HG02938 (cell line): ENCODE data around the gene DNHD1.

Experiments
- ATAC-seq: cut with Tn5 transposase; IDR thresholded peaks from one replicate; pipeline ENCODE4 v1.9.1; 2021; ENCODE audit warnings: mild to moderate bottlenecking, moderate library complexity; ENCODE audit not compliant: unreplicated experiment

DNHD1 gene

DNA sequence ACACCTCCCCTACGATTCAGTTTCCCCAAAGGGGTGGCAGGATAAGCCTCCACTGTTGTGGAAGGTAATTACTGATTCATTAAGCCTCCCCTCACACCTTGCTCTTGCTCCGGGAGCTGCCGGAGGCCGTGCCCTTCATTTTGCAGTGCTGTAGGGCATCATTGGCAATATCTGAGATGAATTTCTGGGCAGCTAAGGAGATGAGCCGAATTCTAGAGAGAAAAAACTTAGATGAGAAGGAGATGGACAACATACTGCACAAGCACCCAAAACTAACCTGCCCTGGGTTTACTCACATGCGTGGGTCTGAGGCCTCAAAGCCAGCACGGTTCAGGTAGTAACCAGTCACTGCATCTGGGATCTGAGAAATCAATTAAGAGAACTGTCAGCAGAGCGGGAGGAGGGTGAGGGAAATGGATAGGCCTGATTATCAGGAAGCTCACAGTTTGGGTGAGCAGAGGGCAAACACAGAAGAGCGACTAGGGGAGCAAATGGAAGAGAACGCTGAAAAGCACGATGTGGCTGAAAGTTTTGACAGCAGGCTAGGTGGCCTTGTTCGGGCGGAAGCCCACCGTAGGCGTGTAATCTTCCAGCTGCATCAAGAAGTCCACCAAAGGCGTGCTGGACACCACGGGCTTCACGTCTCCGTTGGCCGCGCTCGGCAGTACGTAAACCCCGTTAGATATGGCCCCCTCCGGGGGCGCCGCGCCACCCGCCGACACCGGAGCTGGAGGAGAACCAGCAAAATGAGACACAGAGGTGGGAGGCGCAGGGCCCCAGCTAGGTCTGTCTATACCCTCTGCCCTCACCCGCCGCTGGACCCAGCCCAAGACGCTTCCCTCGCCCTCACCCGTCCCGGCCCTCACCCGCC, 114.2 kb downstream of the DNHD1 start:
- ATAC-seq = peak; percentile 0

DNA sequence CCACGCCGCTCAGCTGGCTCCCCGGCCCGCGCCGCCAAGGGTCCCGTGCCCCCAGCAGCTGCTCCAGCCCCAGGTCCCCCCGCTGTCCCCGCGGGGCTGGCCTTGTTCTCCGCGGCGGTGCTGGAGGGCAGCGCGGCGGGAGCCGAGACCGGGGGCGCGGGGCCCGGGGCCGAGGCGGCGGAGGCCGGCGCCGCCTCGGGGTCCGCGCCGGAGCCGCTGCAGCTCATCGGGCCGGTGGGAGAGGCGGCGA, 114.8 kb downstream of the DNHD1 start:
- ATAC-seq = peak; percentile 3

DNA sequence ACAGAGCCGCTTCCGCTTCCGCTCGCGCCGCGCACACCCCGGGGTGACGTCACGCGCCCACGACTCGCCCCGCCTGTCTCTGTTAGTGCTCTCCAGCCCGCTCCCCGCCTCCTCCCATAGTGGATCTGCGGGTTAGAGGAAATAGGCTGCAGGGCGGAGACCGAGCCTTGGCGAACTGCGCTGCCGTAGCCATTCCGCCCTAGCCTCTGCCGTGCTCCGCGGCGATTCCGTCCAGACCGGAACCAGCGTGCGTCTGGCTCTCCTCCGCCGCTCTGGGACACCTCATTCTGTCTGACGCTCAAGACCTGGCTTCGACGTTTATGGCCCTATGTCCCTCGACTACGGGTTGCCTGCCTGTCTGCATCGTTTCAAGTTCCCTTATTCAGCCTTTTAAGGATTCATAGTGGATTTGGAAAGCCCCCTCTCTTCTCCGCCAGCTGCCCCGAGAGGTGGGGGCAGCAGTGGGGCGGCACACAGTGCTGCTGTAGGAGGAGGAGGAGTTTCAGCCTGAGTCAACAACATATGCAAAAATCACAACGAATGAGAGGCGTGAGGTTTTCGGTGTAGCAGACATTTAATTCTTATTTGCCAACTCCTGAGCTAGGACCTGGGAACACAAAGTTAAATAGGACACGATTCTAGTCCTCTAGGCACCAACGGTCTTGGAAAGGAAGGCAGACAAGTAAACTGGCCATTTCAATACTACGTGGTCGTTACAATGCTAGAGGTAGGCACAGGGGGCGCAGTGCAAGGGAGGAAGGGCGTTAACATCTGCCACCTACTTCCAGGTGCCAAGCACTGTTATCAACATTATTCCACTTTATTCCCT, 115.3 kb downstream of the DNHD1 start, which contains the start of gene TAF10:
TSS of gene TAF10 (minus strand) at position 4 of the 829 bp plus-strand sequence. CDS start 27 bp downstream, outside the sequence.
- ATAC-seq = peak; percentile 80

DNA sequence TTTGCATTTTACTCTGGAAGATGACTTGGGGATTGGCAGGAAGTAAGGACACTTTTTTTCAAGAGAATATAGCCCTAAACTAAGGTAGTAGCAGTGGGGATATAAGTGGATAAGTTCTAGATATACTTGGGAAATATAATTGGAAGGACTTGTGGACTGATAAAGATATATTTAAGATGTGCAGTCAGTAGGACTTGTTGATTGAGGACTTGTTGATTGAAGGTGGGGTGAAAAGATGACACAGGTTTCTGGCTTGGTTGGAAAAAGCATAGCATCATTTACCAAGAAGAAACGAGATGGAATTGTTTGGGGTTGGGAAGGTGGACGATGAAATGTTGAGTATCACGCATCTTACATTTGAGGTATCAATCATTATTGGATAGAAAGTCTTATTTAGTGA, 116.4 kb downstream of the DNHD1 start:
- no peak for ATAC-seq

DNA sequence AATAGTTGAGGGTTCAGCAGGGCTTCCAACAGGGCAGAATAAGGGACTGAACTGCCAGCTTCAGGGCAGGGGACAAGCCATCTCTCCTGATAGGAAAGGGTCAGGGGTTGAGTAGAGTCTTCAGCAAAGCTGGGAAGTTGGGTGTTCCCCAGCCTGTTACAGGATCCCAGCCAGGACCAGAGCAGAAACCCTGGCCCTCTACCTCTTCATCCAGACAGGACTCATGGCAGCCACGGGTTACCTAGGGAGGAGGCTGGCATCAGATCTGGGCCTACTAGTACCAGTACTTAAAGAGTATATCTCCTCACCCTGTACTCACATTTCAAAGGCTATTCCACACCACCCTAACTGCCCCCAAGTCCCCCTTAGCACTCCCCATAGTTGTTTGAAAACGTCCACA, 117.4 kb downstream of the DNHD1 start:
- ATAC-seq = no peak

DNA sequence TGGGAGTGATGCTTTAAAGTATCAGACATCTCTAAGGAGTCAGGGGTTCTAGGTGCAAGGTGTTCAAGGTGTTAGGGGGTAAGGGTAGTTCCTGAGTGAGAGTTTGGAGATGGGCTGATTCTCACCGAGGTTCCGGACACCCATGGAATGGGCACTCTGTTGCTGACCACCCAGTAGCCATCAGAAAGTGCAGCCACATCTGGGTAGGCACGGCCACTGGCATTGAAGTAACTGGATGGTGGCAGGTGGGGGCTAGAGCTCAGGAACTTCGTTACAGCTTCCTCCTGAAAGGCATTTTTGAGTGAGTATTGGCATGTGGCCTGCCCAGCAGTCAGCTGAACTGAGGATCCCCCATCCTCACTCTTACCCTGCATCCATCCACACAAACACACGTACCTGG, 118.0 kb downstream of the DNHD1 start:
- no peak for ATAC-seq

DNA sequence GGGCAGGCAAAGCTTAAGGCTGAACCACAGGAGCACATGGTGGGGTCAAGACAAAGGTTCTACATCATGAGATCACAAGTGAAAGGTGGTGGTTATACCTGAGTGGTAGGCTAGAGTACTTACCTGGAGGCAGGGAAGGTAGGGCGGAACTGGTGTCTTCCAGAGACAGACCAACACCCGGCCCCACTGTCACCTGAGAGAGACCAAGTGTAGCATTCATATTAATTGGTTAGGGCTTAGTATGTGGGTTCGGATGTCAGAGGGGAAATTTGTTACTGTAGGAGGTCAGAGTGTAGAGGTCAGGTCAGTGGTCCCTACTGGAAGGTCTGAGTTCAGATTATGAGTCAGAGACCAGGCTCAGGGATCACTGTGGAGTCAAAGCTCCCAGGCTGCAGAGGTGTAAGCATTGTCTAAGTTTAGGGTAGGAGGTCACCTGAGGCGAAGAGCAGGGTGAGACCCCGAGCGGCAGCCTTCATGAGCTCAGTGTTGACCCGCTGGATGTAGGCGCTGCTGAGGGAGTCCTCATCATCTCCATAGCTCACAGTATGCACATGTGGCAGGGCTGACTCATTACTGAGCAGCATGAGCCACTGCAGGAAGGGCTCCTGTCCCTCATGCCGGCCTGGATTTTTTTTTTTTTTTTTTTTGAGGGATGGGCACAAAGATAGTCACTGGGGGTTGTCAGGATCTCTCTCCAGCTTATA, 119.0 kb downstream of the DNHD1 start:
- ATAC-seq = no peak

DNA sequence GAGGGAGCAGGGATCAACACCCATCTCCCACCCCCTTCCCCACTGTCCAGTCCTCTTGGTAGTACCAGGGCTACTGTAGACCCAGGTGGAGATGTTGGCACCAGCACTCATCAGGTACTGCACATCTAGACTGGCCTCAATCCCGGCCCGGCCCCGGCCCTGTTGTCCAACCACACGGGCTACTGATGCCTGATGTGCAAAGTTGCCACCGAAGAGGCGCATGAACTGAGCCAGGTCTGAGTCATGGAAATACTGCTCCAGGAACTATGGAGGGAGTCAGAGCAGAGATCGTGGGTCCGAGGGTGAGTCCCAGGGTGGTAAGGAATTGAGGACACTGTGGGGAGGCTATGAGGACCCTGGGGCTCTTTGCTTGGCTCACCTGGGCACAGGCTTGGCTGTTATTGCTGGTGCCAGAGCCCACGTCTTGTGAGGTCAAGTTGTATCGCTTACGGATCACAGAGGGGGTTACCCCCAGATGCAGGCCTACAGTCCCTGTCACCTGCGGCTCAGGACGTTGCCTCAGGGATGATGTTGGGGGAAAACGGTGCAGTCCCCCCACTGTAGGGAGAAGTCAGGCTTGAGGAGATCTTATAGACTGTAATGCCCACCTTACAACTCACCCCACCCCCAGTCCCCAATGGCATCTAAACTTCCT, 119.6 kb downstream of the DNHD1 start:
- no peak for ATAC-seq

DNA sequence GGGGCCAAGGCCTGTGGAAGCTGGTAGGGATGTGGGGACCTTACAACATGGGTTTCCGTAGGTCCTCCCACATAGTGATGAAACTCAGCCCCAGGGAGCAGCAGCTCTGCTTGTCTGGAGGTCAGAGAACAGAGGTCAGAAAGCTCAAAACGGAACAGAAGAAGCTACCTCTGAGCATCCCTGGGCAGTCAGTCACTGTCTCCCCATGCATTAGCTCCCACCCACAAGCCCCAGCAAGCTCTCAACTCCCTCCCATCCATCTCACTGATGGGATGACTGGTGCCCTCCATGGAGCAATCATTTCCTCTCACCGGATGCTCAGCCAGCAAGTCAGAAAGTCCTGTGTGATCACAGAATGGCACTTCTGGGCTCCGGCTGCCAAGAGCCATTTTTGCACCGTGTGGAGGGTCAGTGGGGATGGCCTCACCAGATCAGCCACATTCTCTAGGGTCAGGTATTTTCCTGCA, 120.3 kb downstream of the DNHD1 start:
- no peak for ATAC-seq

DNA sequence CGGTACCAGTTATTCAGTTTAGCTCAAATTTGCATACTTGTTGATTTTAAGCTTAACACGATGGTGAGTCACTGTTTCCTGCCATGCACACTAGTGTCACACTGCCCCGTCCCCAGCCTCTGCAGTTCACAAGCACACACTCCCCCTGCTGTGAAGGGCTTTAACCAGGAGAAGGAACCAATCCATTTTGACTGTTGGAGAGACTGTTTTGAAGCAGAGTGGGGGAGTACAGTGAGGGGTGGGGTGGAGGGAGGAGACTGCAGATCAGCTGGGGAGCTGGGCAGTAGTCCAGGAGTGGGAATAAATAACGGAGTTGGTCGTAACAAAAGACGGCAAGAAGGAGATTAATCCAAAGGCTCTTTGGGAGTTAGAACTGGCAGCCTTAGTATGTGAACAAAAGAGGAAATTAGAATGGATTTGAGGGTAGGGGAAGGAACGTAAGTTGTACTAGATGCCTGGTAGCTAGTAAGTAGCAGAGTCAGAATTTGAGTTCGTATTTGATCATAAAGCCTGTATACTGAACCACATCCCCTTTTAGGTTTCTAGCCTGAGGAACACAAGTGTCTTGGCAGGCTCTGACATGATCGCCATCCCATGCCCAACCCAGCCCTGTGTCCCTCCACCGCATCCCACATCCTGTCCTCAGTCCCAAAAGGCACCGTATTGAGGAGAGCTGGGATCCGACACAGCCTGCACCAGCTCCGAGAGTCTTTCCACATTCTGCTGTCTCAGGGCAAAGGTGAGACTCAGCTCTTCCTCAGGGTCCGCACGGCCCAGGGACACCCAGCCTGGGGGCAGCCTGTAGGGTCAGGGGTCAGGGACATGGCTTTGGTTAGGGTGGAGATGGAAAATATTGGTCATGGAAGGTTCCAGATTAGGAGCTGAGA, 121.3 kb downstream of the DNHD1 start:
- no peak for ATAC-seq

DNA sequence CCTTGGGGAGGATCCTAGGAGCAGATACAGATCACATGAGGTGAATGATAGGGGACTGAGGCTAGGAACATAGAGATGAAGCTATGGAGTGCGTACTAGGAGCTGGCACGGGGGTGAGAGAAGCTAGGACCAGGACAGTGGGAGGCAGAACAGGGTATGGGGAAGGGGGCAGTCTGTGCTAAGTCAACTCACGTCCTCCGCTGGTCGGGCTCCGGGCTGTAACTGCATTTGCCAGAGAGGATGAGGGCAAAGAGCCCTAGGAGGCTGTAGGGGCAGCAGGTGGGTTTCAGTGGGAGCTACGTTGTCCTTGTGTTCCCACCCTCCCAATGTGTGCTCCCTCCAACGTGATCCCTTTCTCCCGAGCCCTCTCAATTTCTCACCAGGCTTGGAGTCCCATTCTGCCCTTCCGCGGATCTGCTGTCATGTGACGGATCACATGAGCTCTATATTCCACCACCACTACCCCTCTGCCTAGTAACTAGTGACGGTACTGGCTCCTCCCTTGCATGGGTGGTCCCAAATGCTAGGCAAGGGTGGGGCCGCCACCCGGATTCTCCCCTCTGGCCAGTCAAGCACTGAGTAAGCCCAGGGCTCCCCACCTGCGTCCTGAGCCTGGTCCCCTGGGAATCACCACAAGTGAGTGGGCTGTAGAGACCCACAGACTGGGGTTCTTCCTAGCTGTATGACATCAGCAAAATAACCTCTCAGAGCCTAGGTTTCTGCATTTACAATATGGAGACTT, 122.1 kb downstream of the DNHD1 start, which contains the start of gene TPP1:
TSS of gene TPP1 (minus strand) at position 419 of the 742 bp plus-strand sequence. CDS start at position 397, 22 bp downstream.
- ATAC-seq = peak; percentile 99

DNA sequence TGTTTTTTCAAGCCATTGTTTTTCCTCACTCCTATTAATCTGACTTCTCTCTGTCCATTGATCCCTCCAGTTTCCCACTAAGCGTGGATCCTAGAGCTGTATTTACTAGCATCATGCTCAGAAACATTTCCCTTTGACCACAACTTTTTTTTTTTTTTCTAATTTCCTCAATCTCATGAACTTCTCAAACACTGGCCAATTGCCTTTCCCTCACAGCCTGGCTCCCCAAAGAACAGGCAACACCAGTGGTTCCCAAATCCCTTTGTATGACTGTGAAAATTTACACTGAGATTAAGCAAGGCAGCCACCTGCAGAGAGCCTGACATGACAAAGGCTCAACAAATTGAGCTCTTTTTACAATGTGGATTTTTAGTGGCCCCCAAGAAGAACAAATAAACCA, 123.6 kb downstream of the DNHD1 start:
- ATAC-seq = no peak
